ENCODE results near the gene KCNA5. TPM values are rescaled to one million over a fixed set of nuclear protein-coding genes. Genes with fewer than 3 reads are reported as not detected.

Gene KCNA5
- total RNA-seq, 4 donors from 2014 or later = 0.51 to 4.8 (median 2.7) TPM; not detected in 1

DNA sequence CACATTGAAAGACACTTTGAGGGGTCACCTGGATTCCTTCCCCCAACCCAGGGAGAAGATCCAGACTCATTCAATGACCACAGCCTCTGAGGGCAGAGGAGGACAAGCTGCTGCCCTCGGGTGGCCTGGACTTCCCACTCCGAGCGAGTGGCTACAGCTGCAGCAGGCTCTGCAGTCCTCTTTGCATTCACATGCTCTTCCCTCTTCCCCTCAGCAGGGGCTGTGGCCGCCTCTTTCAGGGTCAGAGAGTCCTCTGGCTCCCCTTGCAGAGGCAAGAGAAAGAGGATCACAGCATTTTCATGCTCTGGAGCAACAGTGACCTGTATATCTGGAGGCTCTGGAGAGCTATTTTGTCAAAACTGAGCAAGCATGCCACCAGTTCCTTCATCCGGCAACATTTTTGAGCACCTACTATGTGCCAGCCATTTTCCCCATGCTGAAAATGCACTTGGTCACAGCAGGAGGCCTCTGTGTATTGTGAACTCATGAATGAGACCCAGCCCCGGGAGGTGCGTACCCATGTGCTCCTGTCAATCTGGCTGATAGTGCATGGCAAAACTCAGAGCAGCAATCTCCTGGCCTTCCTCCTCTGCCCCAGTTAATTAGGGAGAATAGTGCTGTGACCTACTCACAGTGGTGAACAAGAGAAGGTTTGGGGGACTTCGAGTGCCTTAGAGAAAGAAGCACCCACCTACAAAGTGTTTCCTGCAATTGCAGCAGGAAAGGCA is 42.9 kb upstream of the KCNA5 start:
- intact Hi-C loops (cut with DNase I; ENCODE audit: low total_unique reads) = no loop called here
- TF ChIP-seq, protein P1, sequence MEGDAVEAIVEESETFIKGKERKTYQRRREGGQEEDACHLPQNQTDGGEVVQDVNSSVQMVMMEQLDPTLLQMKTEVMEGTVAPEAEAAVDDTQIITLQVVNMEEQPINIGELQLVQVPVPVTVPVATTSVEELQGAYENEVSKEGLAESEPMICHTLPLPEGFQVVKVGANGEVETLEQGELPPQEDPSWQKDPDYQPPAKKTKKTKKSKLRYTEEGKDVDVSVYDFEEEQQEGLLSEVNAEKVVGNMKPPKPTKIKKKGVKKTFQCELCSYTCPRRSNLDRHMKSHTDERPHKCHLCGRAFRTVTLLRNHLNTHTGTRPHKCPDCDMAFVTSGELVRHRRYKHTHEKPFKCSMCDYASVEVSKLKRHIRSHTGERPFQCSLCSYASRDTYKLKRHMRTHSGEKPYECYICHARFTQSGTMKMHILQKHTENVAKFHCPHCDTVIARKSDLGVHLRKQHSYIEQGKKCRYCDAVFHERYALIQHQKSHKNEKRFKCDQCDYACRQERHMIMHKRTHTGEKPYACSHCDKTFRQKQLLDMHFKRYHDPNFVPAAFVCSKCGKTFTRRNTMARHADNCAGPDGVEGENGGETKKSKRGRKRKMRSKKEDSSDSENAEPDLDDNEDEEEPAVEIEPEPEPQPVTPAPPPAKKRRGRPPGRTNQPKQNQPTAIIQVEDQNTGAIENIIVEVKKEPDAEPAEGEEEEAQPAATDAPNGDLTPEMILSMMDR (IDR thresholded peaks at IDR 0.05) = no peak
- no peak for TF ChIP-seq POLR2A (IDR thresholded peaks at IDR 0.05)
- Histone ChIP-seq H3K27me3 (no peaks in the 10 kb centered on the region), H3K4me1 (no peaks in the 10 kb centered on the region), H3K27ac (no peak overlapping the region), H3K36me3 (no peaks in the 10 kb centered on the region), H3K4me3 (no peak overlapping the region), H3K9me3 (no peaks in the 10 kb centered on the region)
- DNase-seq = no peak

DNA sequence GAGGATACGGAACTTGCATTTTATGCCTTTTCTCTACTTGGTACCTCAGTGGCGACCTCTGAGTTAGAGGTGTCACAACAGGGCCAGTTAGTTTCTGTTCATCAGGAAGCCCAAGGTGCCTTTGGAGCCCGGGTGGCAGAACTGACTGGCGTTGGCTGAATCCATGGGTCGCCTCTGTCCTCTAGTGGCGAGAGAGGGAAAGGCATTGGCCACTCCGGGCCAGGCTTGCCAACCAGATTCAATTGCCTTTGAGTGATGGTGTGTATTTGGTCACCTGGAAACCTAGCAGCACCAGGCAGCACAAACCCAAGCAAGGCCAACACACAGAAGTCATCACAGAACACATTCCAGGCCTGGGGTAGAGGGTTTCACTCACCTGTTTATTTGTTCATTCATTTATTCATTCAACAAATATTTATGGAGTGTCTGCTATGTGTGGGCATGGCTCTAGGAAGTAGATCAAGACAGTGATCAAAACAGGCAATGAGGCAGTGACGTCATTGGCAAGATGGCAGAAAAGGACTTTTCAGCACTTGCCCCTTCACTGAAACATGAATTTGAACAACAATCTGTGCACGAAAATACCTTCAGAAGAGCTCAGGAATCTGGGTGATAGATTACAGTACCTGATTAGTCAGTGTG is 40.5 kb upstream of the KCNA5 start:
- intact Hi-C loops (cut with DNase I; ENCODE audit: low total_unique reads) = no loop called here
- DNase-seq = peak in 1 of 2 donors; percentile 30
- no peak overlapping the region for H3K4me3 ChIP-seq
- TF ChIP-seq, protein P1 (IDR thresholded peaks at IDR 0.05) = peak; percentile 37 to 75 (median 68)
- no peak for TF ChIP-seq POLR2A (IDR thresholded peaks at IDR 0.05)
- H3K9me3 ChIP-seq = no peaks in the 10 kb centered on the region
- no peaks in the 10 kb centered on the region for H3K27me3 ChIP-seq
- no peaks in the 10 kb centered on the region for H3K36me3 ChIP-seq
- H3K27ac ChIP-seq = no peak overlapping the region
- no peaks in the 10 kb centered on the region for H3K4me1 ChIP-seq

DNA sequence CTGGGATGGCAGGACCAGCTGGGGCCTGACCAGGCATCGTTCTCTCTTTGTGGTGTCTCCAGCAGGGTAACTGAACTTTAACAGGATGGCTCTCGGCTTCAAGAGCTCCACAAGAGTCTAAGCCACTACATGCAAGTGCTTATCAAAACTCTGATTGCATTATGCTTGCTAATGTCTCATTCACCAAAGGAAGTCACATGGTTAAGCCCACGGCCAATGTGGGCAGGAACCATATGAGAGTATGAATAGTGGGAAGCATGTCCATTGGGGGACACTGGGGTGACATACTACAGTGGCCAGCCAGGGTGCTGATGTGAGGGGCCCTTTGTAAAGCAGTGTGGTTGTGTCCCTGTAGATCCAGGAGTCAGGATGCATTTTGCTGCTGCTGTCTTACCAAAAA is 35.0 kb upstream of the KCNA5 start:
- intact Hi-C loops (cut with DNase I; ENCODE audit: low total_unique reads) = no loop called here
- Histone ChIP-seq H3K36me3 (no peaks in the 10 kb centered on the region), H3K4me3 (no peak overlapping the region), H3K27me3 (no peaks in the 10 kb centered on the region), H3K4me1 (no peaks in the 10 kb centered on the region), H3K27ac (no peak overlapping the region), H3K9me3 (no peaks in the 10 kb centered on the region)
- DNase-seq = no peak
- no peak for TF ChIP-seq POLR2A (IDR thresholded peaks at IDR 0.05)
- TF ChIP-seq, protein P1 (IDR thresholded peaks at IDR 0.05) = no peak

DNA sequence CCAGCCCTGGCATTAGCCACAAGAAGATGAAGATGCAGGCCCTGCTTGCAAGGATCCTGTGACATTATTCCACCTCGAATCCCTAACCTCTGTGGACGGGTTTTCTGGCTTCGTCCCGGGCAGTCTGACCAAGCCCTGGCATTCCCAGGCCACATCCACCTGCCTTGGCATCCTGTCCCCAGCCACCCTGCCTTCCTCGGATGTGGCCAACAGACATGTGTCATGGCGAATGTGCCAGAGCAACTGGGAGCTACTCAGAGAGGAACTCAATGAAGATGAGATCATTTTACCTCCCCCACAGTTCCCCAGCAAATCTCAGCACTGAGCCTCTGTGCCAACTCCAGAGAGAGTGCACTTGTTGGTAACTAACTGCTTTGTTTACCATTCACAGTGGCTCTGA is 33.5 kb upstream of the KCNA5 start:
- Histone ChIP-seq H3K9me3 (no peaks in the 10 kb centered on the region), H3K27me3 (no peaks in the 10 kb centered on the region), H3K36me3 (no peaks in the 10 kb centered on the region), H3K4me3 (no peak overlapping the region), H3K4me1 (no peaks in the 10 kb centered on the region), H3K27ac (no peak overlapping the region)
- intact Hi-C loops (cut with DNase I; ENCODE audit: low total_unique reads) = no loop called here
- TF ChIP-seq, protein P1 (IDR thresholded peaks at IDR 0.05) = no peak
- TF ChIP-seq POLR2A (IDR thresholded peaks at IDR 0.05) = no peak
- DNase-seq = no peak

DNA sequence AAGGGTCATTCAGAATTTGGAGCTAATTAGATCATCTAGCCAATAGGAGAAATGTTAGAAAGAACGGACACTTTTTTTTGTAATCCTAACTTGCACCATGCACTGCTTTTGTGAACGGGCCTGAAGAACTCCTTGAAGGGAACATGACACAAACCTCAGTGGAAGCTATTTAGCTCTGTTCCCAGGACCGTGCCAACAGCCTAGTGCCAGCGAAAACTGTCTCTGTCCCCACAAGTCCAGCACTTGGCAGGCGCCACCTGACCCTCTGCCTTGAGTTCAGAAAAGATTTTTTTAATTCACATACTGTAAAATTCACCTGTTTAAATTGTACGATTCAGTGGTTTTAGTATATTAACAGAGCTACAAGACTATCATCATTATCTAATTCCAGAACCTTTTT is 31.3 kb upstream of the KCNA5 start:
- DNase-seq = no peak
- no peaks in the 10 kb centered on the region for H3K27me3 ChIP-seq
- intact Hi-C loops (cut with DNase I; ENCODE audit: low total_unique reads) = no loop called here
- no peaks in the 10 kb centered on the region for H3K36me3 ChIP-seq
- no peaks in the 10 kb centered on the region for H3K9me3 ChIP-seq
- no peak overlapping the region for H3K4me3 ChIP-seq
- no peaks in the 10 kb centered on the region for H3K4me1 ChIP-seq
- no peak for TF ChIP-seq POLR2A (IDR thresholded peaks at IDR 0.05)
- TF ChIP-seq, protein P1 (IDR thresholded peaks at IDR 0.05) = no peak
- no peak overlapping the region for H3K27ac ChIP-seq

Measured in uterus (tissue), 4 donors.